Gastroesophageal sphincter (tissue), 4 donors: Measurements from ENCODE around the gene MRPL17. TPM values are rescaled to one million over a fixed set of nuclear protein-coding genes. Genes with fewer than 3 reads are reported as not detected.

Source experiments
- ATAC-seq: fragments of 150-250 bp; one replicate; pipeline ENCODE4 v1.9.1; 2016; ENCODE audit warnings: mild to moderate bottlenecking, moderate library complexity
- H3K27ac ChIP-seq, 4 donors: fragments of 200-600 bp; sonication (generic) in 3 of 4; 1 replicate in 3 of 4; 2 replicates in 1 of 4; pipeline ENCODE4 v1.5.1; 2016 to 2019
- H3K27me3 ChIP-seq: fragments of 200-600 bp; sonication (generic); one replicate; pipeline ENCODE4 v1.5.1; 2019
- H3K36me3 ChIP-seq, 2 donors: fragments of 200-600 bp; sonication (generic); one replicate each; pipeline ENCODE4 v1.5.1; 2019; ENCODE audit warnings: control low read depth in 1 of 2
- H3K4me1 ChIP-seq, 3 donors: fragments of 200-600 bp; sonication (generic); 1 replicate in 2 of 3; 2 replicates in 1 of 3; pipeline ENCODE4 v1.5.1; 2016 to 2019; ENCODE audit warnings: control low read depth in 2 of 3
- H3K4me3 ChIP-seq, 2 donors: fragments of 200-600 bp; sonication (generic); one replicate each; pipeline ENCODE4 v1.5.1; 2019; ENCODE audit warnings: mild to moderate bottlenecking in 1 of 2, moderate library complexity in 1 of 2
- H3K9me3 ChIP-seq, 3 donors: fragments of 200-600 bp; sonication (generic); one replicate each; pipeline ENCODE4 v1.5.1; 2017 to 2019; ENCODE audit warnings: control low read depth in 2 of 3
- EP300 ChIP-seq: sonication (generic); formaldehyde crosslinking; IDR thresholded peaks from one replicate; pipeline ENCODE4 v1.6.1; 2017; ENCODE audit warnings: antibody characterized with exemption, mild to moderate bottlenecking
- POLR2A ChIP-seq, 2 donors: fragments of 450-650 bp; IDR thresholded peaks; one replicate each; pipeline ENCODE4 v1.6.1; 2017; ENCODE audit warnings: antibody characterized with exemption in 2 of 2, mild to moderate bottlenecking in 2 of 2, moderate library complexity in 1 of 2
- POLR2AphosphoS5 ChIP-seq: sonication (generic); formaldehyde crosslinking; IDR thresholded peaks from one replicate; pipeline ENCODE4 v1.6.1; 2017; ENCODE audit warnings: antibody characterized with exemption
- WGBS, 2 donors: methylation state at CpG; one replicate each; pipeline ENCODE4 v1.1.5; 2018; ENCODE audit warnings: low coverage in 1 of 2; 5-methylcytosine and 5-hydroxymethylcytosine counted together
- total RNA-seq, 4 donors: library from RNA; depleted of rRNA; stranded (reverse); fragments of >200 nt; gene quantifications; one replicate each; pipeline ENCODE4 v1.1.0, GENCODE V29; 2016
- TF ChIP-seq, protein P1 (sequence below), 4 experiments: fragments of 200-600 bp in 2 of 4; fragments of 450-650 bp in 2 of 4; sonication (generic) in 1 of 4; IDR thresholded peaks; one replicate each; pipeline ENCODE4 v1.5.1; 2017 to 2019; ENCODE audit warnings: antibody characterized with exemption in 4 of 4, mild to moderate bottlenecking in 2 of 4, moderate library complexity in 2 of 4

Gene MRPL17
- 10 to 100 TPM; 12.6 to 35.0 (median 18.6) TPM for total RNA-seq

DNA sequence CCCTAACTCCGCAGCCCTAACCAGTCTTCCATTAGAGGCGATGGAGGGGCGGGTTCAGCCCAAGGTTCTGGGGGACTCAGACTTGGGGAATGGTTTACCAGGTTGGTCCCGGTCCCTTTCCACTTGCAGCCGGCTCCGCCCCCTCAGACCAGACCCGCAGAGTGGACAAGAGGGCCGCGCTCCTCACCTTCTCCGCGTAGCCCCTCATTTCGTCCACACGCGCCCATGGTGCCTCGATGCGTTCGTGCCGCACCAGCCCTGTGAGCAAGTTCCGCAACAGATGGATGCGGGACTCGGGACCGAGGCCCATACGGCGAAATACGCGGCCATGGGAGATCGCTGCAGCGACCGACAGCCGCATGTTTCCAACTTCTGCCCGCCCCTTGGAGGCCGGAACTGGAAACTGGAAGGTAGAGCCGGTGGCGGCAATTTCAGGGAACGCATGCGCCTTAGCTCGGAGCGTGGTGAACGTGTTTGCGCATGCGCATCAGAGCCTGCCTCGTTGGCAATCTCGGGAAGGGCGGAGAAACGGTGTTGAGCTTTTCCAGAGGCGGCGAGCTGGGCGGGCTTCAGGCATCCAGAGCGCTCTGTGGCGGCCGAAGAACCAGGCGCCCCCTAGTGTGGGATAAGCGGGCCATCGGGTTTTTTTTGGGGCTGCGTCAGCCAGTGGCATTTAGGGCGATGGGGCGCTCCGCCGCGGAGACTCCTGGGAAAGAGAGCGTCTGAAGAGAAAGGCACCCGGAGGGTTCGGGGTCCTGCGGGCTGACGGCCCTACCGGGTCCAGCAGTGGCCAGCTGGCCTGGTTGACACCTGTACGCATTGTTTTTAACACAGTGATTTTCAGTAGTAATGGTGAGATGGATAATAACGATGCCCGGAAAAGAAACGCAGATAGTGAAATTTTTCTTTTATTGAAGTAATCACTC lies at the start of gene MRPL17:
Gene MRPL17 (minus strand): TSS at position 405 of the 926 bp plus-strand sequence. CDS start 44 bp downstream, at position 361.
- Histone ChIP-seq H3K36me3 (peaks cover 0 to 22% of the 10 kb centered on the region in 2 donors), H3K27me3 (no peaks in the 10 kb centered on the region), H3K4me3 (peak within 1 kb of the TSS; percentile 45 to 87), H3K27ac (peak within 1 kb of the TSS; percentile 74 to 98 (median 92)), H3K9me3 (no peaks in the 10 kb centered on the region), H3K4me1 (peaks cover 8 to 31% (median 8%) of the 10 kb centered on the region in 3 donors)
- TF ChIP-seq POLR2A (IDR thresholded peaks at IDR 0.05) (peak; percentile 43 to 53), POLR2AphosphoS5 (peak; percentile 79), EP300 (no peak)
- TF ChIP-seq, protein P1, sequence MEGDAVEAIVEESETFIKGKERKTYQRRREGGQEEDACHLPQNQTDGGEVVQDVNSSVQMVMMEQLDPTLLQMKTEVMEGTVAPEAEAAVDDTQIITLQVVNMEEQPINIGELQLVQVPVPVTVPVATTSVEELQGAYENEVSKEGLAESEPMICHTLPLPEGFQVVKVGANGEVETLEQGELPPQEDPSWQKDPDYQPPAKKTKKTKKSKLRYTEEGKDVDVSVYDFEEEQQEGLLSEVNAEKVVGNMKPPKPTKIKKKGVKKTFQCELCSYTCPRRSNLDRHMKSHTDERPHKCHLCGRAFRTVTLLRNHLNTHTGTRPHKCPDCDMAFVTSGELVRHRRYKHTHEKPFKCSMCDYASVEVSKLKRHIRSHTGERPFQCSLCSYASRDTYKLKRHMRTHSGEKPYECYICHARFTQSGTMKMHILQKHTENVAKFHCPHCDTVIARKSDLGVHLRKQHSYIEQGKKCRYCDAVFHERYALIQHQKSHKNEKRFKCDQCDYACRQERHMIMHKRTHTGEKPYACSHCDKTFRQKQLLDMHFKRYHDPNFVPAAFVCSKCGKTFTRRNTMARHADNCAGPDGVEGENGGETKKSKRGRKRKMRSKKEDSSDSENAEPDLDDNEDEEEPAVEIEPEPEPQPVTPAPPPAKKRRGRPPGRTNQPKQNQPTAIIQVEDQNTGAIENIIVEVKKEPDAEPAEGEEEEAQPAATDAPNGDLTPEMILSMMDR (IDR thresholded peaks at IDR 0.05) = peak; percentile 75 to 97 (median 95)
- ATAC-seq = peak; percentile 99
- 0 to 1% methylated on average over 4 to 14 of the region's 70 CpGs for WGBS, 2 donors

DNA sequence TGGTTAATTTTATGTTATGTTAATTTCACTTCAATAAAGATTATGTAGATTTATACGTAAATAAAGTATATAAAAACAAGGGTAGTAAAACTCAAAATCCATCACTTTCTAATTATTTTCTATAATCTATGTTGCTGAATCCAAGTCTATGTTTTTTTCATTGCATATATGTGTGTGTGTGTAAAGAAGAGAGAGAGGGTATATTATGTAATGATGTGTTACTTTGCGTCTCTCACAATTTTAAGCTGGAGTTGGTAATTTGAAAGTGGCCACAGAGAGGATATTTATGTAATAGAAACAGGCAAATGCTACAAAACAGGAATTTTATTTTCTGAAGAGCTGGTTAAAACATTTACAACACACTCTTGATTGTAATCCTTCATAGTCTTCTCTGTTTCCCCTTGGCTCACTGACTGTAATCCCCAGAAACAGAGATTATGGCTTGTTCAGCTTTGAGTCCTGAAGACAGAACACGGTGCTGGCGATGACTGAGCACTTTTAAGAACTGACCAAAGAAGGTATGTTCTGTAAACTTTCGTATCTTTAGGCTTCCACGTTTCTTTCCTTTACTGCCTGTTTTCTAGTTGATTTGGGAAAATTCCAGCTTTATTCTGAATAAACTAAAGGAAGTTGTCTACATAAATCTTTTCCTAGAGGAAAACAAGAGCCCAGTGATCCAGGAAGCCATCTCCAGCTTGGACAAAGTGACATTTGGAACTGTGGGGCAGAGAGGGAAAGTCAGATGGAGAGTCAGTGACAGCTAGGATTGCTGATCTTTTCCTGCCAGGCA lies 45.0 kb upstream of the MRPL17 start:
- TF ChIP-seq, protein P1 (IDR thresholded peaks at IDR 0.05) = no peak
- TF ChIP-seq POLR2A (IDR thresholded peaks at IDR 0.05) = no peak
- H3K4me1 ChIP-seq = no peaks in the 10 kb centered on the region
- 47 to 67% methylated on average over 6 of the region's 6 CpGs for WGBS, 2 donors

DNA sequence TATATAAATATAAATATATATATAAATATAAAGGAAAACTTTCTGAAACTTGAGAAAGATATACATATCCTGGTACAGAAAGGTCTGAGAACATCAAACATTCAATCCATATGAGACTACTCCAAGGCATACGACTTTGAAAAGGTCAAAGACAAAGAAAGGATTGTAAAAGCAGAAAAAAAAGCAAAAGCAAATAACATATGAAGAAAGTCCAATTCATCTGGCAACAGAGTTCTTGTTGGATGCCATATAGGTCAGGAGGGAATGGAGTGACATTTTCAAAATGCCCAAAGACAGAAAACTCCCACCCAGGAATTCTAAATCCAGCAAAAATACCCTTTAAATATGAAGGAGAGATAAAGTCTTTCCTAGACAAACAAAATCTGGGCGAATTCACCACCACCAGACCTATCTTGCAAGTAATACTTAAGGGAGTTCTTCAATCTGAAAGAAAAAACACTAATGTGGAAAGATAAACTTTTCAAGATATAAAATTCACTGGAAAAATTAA lies 42.3 kb upstream of the MRPL17 start:
- H3K27me3 ChIP-seq = no peaks in the 10 kb centered on the region
- WGBS, 2 donors = 42 to 68% methylated on average over 2 of the region's 2 CpGs
- no peak for ATAC-seq

More for the DNA sequence above, 45.0 kb upstream of the MRPL17 start:
- Histone ChIP-seq H3K36me3 (no peaks in the 10 kb centered on the region), H3K27me3 (no peaks in the 10 kb centered on the region), H3K4me3 (no peak overlapping the region), H3K27ac (no peak overlapping the region), H3K9me3 (peaks cover 0 to 11% (median 0%) of the 10 kb centered on the region in 3 donors)
- no peak for ATAC-seq

DNA sequence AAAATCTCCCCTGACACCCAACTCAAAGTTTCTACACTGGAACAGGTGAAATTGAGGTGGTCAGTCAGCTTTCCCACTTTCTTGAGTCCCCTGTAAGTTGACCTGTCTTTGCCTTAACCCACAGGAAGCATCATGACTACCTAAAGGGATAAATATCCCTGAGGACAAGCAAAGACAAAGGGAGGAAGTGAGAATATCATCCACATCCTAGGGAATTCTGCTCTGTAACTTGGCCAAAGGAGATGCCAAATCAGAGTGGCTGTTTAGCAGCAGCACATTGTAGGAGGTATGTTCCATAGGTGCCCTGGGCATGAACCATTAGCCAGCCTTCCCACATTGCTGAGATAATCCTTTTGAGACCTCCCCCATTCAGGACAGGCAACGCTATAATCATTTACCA lies 40.9 kb upstream of the MRPL17 start:
- no peak overlapping the region for H3K27ac ChIP-seq
- H3K36me3 ChIP-seq = no peaks in the 10 kb centered on the region
- H3K4me1 ChIP-seq = no peaks in the 10 kb centered on the region
- H3K4me3 ChIP-seq = no peak overlapping the region
- TF ChIP-seq EP300 (no peak), POLR2AphosphoS5 (no peak), POLR2A (IDR thresholded peaks at IDR 0.05) (no peak)
- TF ChIP-seq, protein P1 (IDR thresholded peaks at IDR 0.05) = no peak
- H3K9me3 ChIP-seq = peaks cover 0 to 11% (median 0%) of the 10 kb centered on the region in 3 donors
- ATAC-seq = no peak
- WGBS, 2 donors = 75% methylated on average over 1 of the region's 1 CpG; no CpG with 5 or more reads in 1 of the 2 donors
- no peaks in the 10 kb centered on the region for H3K27me3 ChIP-seq

More for the DNA sequence above, 42.3 kb upstream of the MRPL17 start:
- H3K4me3 ChIP-seq = no peak overlapping the region
- no peak for TF ChIP-seq POLR2AphosphoS5
- TF ChIP-seq, protein P1 (IDR thresholded peaks at IDR 0.05) = no peak
- no peak for TF ChIP-seq POLR2A (IDR thresholded peaks at IDR 0.05)
- TF ChIP-seq EP300 = no peak
- H3K4me1 ChIP-seq = no peaks in the 10 kb centered on the region
- no peaks in the 10 kb centered on the region for H3K36me3 ChIP-seq
- no peak overlapping the region for H3K27ac ChIP-seq
- H3K9me3 ChIP-seq = peaks cover 0 to 11% (median 0%) of the 10 kb centered on the region in 3 donors
